Stomach (tissue), 9 donors: ENCODE measurements around the gene PBX3. TPM values are rescaled to one million over a fixed set of nuclear protein-coding genes. Genes with fewer than 3 reads are reported as not detected.

Experiments
- DNase-seq, 2 donors: peaks; one replicate each; pipeline versions ENCODE4 v3.0.0 to v3.0.0-alpha.2; 2013 to 2019
- H3K27ac ChIP-seq, 5 donors: fragments of 200-600 bp in 4 of 5; sonication (generic) in 4 of 5; one replicate each; pipeline ENCODE4 v1.5.1; 2013 to 2019; ENCODE audit warnings: mild to moderate bottlenecking in 1 of 5, moderate library complexity in 1 of 5
- H3K27me3 ChIP-seq, 3 donors: fragments of 200-600 bp; sonication (generic); one replicate each; pipeline ENCODE4 v1.5.1; 2017 to 2019; ENCODE audit warnings: mixed run types in 1 of 3
- H3K36me3 ChIP-seq, 4 donors: fragments of 200-600 bp; sonication (generic); 1 replicate in 3 of 4; 2 replicates in 1 of 4; pipeline ENCODE4 v1.5.1; 2016 to 2019
- H3K4me1 ChIP-seq, 4 donors: fragments of 200-600 bp; sonication (generic); one replicate each; pipeline ENCODE4 v1.5.1; 2016 to 2019
- H3K4me3 ChIP-seq, 4 donors: fragments of 200-600 bp; sonication (generic) in 3 of 4; one replicate each; pipeline ENCODE4 v1.5.1; 2016 to 2019; ENCODE audit warnings: mild to moderate bottlenecking in 1 of 4
- H3K9me3 ChIP-seq, 4 donors: fragments of 200-600 bp; sonication (generic); one replicate each; pipeline ENCODE4 v1.5.1; 2016 to 2019
- CTCF ChIP-seq, 7 experiments: fragments of 450-650 bp in 4 of 7; fragments of 200-600 bp in 3 of 7; sonication (generic) in 3 of 7; IDR thresholded peaks; one replicate each; pipeline ENCODE4 v1.5.1; 2016 to 2019; ENCODE audit warnings: antibody characterized with exemption in 7 of 7, control low read depth in 2 of 7, mild to moderate bottlenecking in 1 of 7
- EP300 ChIP-seq: sonication (generic); formaldehyde crosslinking; IDR thresholded peaks from one replicate; pipeline ENCODE4 v1.6.1; 2017; ENCODE audit warnings: antibody characterized with exemption
- POLR2A ChIP-seq, 4 donors: fragments of 450-650 bp; IDR thresholded peaks; one replicate each; pipeline ENCODE4 v1.6.1; 2016; ENCODE audit warnings: antibody characterized with exemption in 4 of 4, control low read depth in 2 of 4, mild to moderate bottlenecking in 1 of 4, moderate library complexity in 1 of 4
- POLR2AphosphoS5 ChIP-seq, 3 donors: sonication (generic); formaldehyde crosslinking; IDR thresholded peaks; one replicate each; pipeline ENCODE4 v1.6.1; 2016; ENCODE audit warnings: antibody characterized with exemption in 3 of 3
- WGBS, 5 donors: extraction: QIAGEN DNeasy Blood & Tissue Kit in 3 of 5; methylation state at CpG; one replicate each; pipeline versions ENCODE4 v1.1.5 to v1.1.7; 2013 to 2018; 5-methylcytosine and 5-hydroxymethylcytosine counted together
- intact Hi-C: fragments of 100-400 bp; cut with DNase I; formaldehyde crosslinking; loops from one replicate; pipeline ENCODE4 v1.15.1; 2023; ENCODE audit warnings: low total_unique reads
- polyA plus RNA-seq, 3 donors: library from polyadenylated mRNA; stranded (reverse); fragments of 200-250 nt; gene quantifications; one replicate each; pipeline ENCODE4 v1.2.3, GENCODE V29; 2013
- total RNA-seq, 5 donors: library from RNA; depleted of rRNA; stranded (reverse); fragments of >200 nt; gene quantifications; one replicate each; pipeline versions ENCODE4 v1.1.0 to v1.2.3, GENCODE V29; 2014 to 2016
- donor health status: healthy with polysubstance abuse.
- donor health status: Bipolar disorder and iron deficiency.
- donor health status: healthy.

The PBX3 gene
- total and polyA plus RNA-seq, 8 donors: 9.3 to 59.1 (median 16.2) TPM

GRCh38 chr9:125906144-125906543, 159.0 kb downstream of the PBX3 start:
- Histone ChIP-seq H3K4me1 (peaks cover 0 to 23% (median 9%) of the 10 kb centered on the region in 4 donors), H3K36me3 (no peaks in the 10 kb centered on the region), H3K27me3 (no peaks in the 10 kb centered on the region), H3K9me3 (no peaks in the 10 kb centered on the region), H3K4me3 (no peak overlapping the region), H3K27ac (no peak overlapping the region)
- WGBS, 5 donors: 57 to 86% (median 70%) methylated on average over 1 of the region's 1 CpG
- DNase-seq: no peak
- intact Hi-C loops: no loop called here
- no peak for TF ChIP-seq CTCF (IDR thresholded peaks at IDR 0.05)
- no peak for TF ChIP-seq POLR2A (IDR thresholded peaks at IDR 0.05)
- TF ChIP-seq EP300: no peak
- TF ChIP-seq POLR2AphosphoS5 (IDR thresholded peaks at IDR 0.05): no peak

- DNase-seq: no peak
- WGBS, 5 donors: 92 to 96% (median 94%) methylated on average over 1 of the region's 1 CpG
- Histone ChIP-seq H3K4me3 (no peak overlapping the region), H3K9me3 (no peaks in the 10 kb centered on the region), H3K4me1 (peaks cover 0 to 23% (median 7%) of the 10 kb centered on the region in 4 donors), H3K27me3 (no peaks in the 10 kb centered on the region), H3K27ac (no peak overlapping the region), H3K36me3 (no peaks in the 10 kb centered on the region)
- intact Hi-C loops: no loop called here
- TF ChIP-seq CTCF (IDR thresholded peaks at IDR 0.05): no peak
- TF ChIP-seq POLR2A (IDR thresholded peaks at IDR 0.05): no peak
These were observed 159.7 kb downstream of the PBX3 start for GRCh38 chr9:125906893-125907292.

GRCh38 chr9:125908136-125908535, 161.0 kb downstream of the PBX3 start:
- intact Hi-C loops: no loop called here
- Histone ChIP-seq H3K36me3 (no peaks in the 10 kb centered on the region), H3K27me3 (no peaks in the 10 kb centered on the region), H3K9me3 (no peaks in the 10 kb centered on the region), H3K4me3 (no peak overlapping the region), H3K27ac (no peak overlapping the region), H3K4me1 (peaks cover 0 to 16% (median 7%) of the 10 kb centered on the region in 4 donors)
- TF ChIP-seq EP300: no peak
- TF ChIP-seq CTCF (IDR thresholded peaks at IDR 0.05): no peak
- TF ChIP-seq POLR2A (IDR thresholded peaks at IDR 0.05): no peak
- TF ChIP-seq POLR2AphosphoS5 (IDR thresholded peaks at IDR 0.05): no peak
- WGBS, 5 donors: 89 to 94% (median 92%) methylated on average over 4 of the region's 4 CpGs
- DNase-seq: no peak

- no peaks in the 10 kb centered on the region for H3K9me3 ChIP-seq
- H3K27ac ChIP-seq: no peak overlapping the region
- 92 to 100% (median 98%) methylated on average over 2 of the region's 2 CpGs for WGBS, 5 donors
- H3K4me1 ChIP-seq: peaks cover 0 to 10% (median 7%) of the 10 kb centered on the region in 4 donors
- intact Hi-C loops: no loop called here
- TF ChIP-seq POLR2AphosphoS5 (IDR thresholded peaks at IDR 0.05): no peak
- TF ChIP-seq POLR2A (IDR thresholded peaks at IDR 0.05): no peak
- no peak for TF ChIP-seq CTCF (IDR thresholded peaks at IDR 0.05)
- TF ChIP-seq EP300: no peak
- no peaks in the 10 kb centered on the region for H3K36me3 ChIP-seq
- no peaks in the 10 kb centered on the region for H3K27me3 ChIP-seq
- DNase-seq: no peak
- no peak overlapping the region for H3K4me3 ChIP-seq
These were observed 161.8 kb downstream of the PBX3 start for GRCh38 chr9:125908966-125909365.
